T-helper 2 cell treated with Interferon-gamma antibody and Interleukin-4, amounts not matched to agents 100 ng/mL and 5 ng/mL, for 36 hours (primary cell): ENCODE data around the gene NAV3. TPM values are rescaled to one million over a fixed set of nuclear protein-coding genes. Genes with fewer than 3 reads are reported as not detected.

Experiments used
- intact Hi-C: fragments of 100-400 bp; cut with micrococcal nuclease; formaldehyde crosslinking; loops from one replicate; pipeline ENCODE4 v1.15.1; 2023
- total RNA-seq: library from RNA; stranded (reverse); gene quantifications from 2 replicates; pipeline ENCODE4 v1.2.3, GENCODE V29; 2022

Gene NAV3
- total RNA-seq, 1 donor from 2014 or later = not detected

GRCh38 chr12:77925536-77926108, 94.9 kb downstream of the NAV3 start:
- intact Hi-C loops = loop anchor here (5.0 kb wide), 1 partner anchor 878 kb away; no protein-coding TSS in a partner anchor

- intact Hi-C loops = loop anchor here (5.0 kb wide), 1 partner anchor 881 kb away; no protein-coding TSS in a partner anchor
These were observed 97.4 kb downstream of the NAV3 start for GRCh38 chr12:77928078-77928477.

DNA sequence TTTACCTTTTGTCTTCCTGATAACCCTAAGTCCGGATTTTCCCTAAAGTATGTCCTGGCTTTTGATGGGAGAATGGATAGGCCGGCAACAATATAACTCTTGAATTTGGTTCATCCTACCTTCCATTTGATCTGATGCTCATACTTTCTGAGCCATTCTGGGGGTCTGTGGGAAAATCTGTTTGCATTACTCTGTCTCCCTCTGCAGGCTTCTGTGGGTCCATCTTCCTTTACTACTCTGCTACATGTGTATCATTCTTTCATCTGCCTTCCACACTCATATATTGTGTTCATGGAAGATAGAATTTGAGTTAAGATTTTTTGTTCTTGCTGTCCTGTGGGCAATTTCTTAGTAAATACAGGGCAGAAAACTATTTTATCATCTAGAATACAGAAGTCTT, 101.5 kb downstream of the NAV3 start:
- intact Hi-C loops = no loop called here

DNA sequence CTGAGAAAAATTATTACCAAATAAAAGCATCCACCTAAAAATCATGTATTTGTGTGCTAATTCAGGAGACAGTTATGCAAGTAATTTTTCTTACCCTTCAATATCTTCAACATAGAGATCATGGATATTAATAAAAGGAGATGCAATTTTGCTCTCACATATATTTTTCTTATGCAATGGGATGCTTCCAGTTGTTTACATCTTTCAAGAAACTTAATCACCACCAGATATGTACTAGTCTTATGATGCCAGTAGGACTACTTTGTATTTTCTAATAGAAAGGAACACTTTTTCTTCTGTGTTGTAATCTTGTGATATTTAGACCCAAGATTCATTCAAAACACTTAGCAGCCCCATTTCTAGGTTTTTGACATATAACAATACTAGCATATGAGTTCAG, 107.6 kb downstream of the NAV3 start:
- intact Hi-C loops = no loop called here

DNA sequence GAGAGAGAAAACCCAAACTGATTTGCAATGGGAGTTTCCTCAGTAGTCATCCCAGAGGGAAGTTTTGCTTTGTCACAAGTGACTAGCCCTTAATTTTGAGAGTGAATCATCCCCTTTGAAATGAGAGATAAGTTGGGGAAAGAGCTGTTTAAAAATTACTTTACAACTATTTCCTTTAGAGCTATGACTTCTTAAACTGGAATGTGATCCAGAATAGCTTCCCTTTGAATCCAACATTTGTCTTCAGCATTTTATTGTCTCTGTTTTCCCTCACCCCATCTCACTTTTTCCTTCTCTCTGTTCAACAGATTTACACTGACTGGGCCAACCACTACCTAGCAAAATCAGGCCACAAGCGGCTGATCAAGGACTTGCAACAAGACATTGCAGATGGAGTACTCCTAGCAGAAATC, 109.3 kb downstream of the NAV3 start:
- intact Hi-C loops = no loop called here

DNA sequence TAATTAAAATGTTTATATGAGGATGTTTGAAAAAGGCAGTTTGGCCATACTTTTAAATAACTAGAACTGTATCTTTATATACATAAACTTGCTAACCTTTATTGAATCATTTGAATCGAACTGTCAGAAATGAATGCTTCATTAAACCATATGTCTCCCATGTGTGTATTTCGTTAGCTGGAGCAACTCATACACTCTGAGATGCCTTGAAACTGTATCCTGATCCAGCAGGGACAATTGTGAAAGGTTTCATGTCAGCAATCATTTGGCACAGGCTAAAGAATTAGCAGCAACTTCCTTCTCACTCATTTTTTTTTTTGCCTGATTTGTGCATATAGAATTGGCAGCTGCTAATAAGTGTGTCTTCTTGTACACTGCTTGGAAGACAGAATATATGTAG, 109.9 kb downstream of the NAV3 start:
- intact Hi-C loops = no loop called here

GRCh38 chr12:77941401-77941800, 110.7 kb downstream of the NAV3 start:
- intact Hi-C loops = no loop called here

GRCh38 chr12:77943466-77943865, 112.8 kb downstream of the NAV3 start:
- intact Hi-C loops = no loop called here

DNA sequence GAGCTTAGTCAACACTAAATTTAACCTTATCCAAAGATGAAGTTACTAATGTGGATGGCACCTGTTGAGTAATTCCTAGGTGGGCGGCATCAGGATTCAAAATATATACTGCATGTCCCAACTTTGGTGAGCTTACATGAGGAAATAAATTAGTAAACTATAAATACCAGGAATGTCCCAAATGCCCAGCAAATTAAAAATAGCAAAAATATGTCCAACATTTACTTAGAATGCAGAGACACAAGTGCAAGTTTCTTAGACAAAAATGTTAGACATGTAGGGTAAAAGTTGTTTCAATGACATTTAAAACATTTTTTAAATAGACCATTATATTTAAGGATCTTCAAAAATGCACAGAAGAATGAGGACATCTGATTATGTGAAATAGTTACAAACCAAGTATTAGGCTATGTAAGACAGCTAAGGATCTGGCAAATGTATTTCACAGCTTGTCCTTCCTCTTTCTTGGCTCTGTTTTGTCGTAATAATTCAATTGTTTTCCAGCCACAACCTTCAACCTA, 115.9 kb downstream of the NAV3 start:
- intact Hi-C loops = no loop called here

DNA sequence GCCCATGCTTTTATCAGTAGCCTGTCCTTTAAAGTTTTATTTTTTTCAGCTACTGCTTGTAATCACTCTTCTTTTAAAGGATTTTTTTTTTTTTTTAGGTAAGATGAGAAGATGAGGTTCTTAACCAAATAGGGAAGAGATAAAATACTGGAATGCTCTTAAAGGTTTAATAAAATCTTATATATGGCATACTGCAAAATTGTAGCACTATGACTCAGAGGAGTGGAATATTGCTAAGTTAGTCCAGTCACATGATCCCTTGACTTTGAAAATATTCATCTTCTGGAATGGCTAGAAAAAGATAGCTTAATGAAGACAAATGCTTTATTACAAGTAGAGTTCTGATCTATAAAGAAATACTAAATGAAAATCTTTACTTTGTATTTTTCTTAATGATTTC, 116.6 kb downstream of the NAV3 start:
- intact Hi-C loops = no loop called here

- intact Hi-C loops = no loop called here
These were observed 117.1 kb downstream of the NAV3 start for GRCh38 chr12:77947746-77948145.

DNA sequence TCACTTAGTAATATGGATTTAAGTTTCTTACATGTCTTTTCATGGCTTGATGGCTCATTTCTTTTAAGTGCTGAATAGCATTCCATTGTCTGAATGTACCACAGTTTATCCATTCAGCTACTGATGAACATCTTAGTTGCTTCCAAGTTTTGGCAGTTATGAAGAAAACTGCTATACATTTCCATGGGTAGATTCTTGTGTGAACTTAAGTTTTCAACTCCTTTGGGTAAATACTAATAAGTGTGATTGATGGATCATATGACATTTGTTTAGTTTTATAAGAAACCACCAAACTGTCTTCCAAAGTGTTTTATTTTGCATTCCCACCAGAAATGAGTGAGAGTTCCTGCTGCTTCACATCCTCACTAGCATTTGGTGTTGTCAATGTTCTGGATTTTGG, 119.2 kb downstream of the NAV3 start:
- intact Hi-C loops = no loop called here

DNA sequence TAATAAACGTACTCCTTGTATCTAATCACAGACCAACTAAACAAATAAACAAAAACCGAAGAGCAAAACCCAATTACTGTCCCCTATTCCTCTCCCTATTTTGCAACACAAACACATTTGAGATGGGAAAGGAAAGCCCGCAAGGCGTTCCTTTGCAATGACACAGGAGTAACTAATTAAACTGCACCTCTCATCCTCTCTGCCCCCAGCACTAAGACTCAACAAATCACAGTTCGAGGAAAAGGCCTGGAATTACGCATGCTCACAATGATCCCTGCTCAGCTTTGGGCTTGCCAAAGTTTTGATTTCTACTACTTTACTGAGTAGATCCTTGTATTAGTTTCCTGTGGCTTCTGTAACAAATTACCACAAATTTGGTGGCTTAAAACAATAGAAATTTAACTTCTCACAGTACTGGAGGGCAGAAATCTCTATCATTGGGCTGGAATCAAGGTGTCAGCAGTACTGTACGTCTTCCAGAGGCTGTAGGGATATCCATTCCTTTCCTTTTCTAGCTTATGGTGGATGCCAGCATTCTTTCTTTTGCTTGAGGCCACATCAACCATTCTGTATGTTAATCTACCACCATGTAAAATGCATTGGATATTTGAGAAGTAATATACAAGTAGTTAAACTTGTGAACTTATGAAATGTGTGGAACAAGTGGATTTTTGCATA, 123.0 kb downstream of the NAV3 start:
- intact Hi-C loops = no loop called here

DNA sequence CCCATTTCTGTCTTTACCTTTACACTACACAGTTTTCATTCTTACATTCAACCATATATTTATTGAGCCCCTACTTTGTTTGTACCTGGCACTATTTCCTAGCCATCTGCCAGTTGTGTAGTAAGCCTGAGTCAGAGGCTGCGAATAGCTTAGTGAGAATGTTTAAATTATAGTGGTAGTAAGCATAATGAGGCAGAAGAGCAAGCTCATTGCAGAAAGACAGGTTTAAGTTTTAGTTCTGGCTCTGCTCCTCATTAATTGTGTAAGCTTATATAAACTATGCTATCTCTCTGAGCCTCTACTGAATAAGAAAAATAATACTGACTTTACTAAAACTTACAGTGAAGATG, 123.5 kb downstream of the NAV3 start:
- intact Hi-C loops = no loop called here

DNA sequence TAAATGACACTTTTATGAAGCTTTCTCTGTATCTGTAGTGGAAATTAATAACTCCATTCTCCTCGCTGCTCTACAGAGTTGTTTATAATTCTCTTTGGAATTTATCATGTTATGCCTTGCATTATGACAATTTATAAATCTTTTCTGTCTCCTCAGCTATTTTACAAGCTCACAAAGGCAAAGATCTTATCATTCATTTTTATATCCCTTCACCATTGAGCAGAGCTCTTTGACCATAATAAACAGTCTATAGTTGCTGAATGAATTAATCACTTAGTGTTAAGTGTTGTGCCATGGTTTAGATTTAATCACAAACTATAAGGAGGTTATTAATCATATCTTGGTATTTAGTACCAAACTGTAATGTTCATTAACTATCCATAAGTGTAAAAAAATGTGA, 126.4 kb downstream of the NAV3 start:
- intact Hi-C loops = no loop called here

GRCh38 chr12:77963576-77964178, 133.0 kb downstream of the NAV3 start:
- intact Hi-C loops = no loop called here

- intact Hi-C loops = no loop called here
These were observed 135.1 kb downstream of the NAV3 start for GRCh38 chr12:77965790-77966189.

GRCh38 chr12:77968021-77968420, 137.3 kb downstream of the NAV3 start:
- intact Hi-C loops = no loop called here

- intact Hi-C loops = no loop called here
These were observed 137.9 kb downstream of the NAV3 start for GRCh38 chr12:77968571-77968970.

GRCh38 chr12:77973579-77973978, 142.9 kb downstream of the NAV3 start:
- intact Hi-C loops = no loop called here

GRCh38 chr12:77974645-77975044, 144.0 kb downstream of the NAV3 start:
- intact Hi-C loops = no loop called here

GRCh38 chr12:77979597-77980250, 149.0 kb downstream of the NAV3 start:
- intact Hi-C loops = no loop called here
